ENCODE data around the gene EYS. TPM values are rescaled to one million over a fixed set of nuclear protein-coding genes. Genes with fewer than 3 reads are reported as not detected.
"Not testable (repeated sequence)": the region's sequence is repeated elsewhere in the genome, so short reads cannot be mapped to it uniquely, and the experiment has no call there.

The EYS gene
- total and polyA plus RNA-seq, 8 donors, result 0.55 to 0.58 TPM; not detected in 6

DNA sequence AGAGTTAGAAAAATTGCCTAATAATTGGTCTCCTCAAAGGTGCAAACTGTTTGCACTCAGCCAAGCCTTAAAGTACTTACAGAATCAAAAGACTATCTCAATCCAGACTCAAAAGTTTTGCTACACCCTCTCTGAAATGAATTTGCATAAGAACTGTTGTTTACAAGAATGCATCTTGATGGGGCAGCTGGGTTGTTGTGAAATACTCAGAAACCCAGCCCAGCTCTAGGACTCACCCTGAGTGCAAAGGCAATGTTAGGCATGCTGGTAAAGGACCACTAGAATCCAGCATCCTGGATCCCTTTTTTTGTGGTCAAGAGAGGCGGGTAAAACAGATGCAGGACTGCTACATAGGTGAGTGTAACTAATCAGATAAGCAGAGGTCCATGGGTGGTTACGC lies 700.2 kb downstream of the EYS start:
- Histone ChIP-seq H3K4me1 (no peaks in the 10 kb centered on the region), H3K36me3 (no peaks in the 10 kb centered on the region), H3K27me3 (no peaks in the 10 kb centered on the region), H3K9me3 (peaks cover 0 to 5% (median 0%) of the 10 kb centered on the region in 4 donors), H3K4me3 (no peak overlapping the region), H3K27ac (no peak overlapping the region)
- intact Hi-C loops (cut with DNase I; ENCODE audit: low total_unique reads), result no loop called here
- TF ChIP-seq, protein P1, sequence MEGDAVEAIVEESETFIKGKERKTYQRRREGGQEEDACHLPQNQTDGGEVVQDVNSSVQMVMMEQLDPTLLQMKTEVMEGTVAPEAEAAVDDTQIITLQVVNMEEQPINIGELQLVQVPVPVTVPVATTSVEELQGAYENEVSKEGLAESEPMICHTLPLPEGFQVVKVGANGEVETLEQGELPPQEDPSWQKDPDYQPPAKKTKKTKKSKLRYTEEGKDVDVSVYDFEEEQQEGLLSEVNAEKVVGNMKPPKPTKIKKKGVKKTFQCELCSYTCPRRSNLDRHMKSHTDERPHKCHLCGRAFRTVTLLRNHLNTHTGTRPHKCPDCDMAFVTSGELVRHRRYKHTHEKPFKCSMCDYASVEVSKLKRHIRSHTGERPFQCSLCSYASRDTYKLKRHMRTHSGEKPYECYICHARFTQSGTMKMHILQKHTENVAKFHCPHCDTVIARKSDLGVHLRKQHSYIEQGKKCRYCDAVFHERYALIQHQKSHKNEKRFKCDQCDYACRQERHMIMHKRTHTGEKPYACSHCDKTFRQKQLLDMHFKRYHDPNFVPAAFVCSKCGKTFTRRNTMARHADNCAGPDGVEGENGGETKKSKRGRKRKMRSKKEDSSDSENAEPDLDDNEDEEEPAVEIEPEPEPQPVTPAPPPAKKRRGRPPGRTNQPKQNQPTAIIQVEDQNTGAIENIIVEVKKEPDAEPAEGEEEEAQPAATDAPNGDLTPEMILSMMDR (IDR thresholded peaks at IDR 0.05), result no peak
- TF ChIP-seq POLR2AphosphoS5 (IDR thresholded peaks at IDR 0.05) (no peak), POLR2A (IDR thresholded peaks at IDR 0.05) (no peak), EP300 (IDR thresholded peaks at IDR 0.05) (no peak)
- DNase-seq, result no peak
- WGBS, 5 donors, result 80 to 92% (median 82%) methylated on average over 2 of the region's 2 CpGs

DNA sequence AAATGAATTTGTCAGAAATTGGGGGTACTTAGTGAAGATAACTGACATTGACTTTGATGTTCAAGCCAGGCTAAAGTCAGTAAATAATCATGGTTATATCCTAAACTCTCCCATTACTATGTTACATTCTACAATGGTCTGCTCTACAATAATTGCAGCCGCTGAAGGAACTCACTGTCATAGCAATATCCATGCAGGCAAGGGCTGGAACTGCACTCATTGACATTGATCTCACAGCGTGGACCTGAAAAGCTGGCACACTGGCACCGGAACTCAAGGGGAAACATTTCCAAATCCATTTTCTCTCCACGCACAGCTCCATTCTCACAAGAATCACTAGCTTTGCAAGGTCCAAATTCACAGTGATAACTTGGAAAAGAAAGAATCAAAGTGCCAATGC lies 702.7 kb downstream of the EYS start:
- peaks cover 0 to 5% (median 0%) of the 10 kb centered on the region in 4 donors for H3K9me3 ChIP-seq
- H3K27ac ChIP-seq, result no peak overlapping the region
- intact Hi-C loops (cut with DNase I; ENCODE audit: low total_unique reads), result no loop called here
- TF ChIP-seq, protein P1 (IDR thresholded peaks at IDR 0.05), result no peak
- no peak for TF ChIP-seq POLR2A (IDR thresholded peaks at IDR 0.05)
- no peak for TF ChIP-seq EP300 (IDR thresholded peaks at IDR 0.05)
- no peak for TF ChIP-seq POLR2AphosphoS5 (IDR thresholded peaks at IDR 0.05)
- DNase-seq, result no peak
- no peaks in the 10 kb centered on the region for H3K4me1 ChIP-seq
- 88 to 99% (median 90%) methylated on average over 4 of the region's 4 CpGs for WGBS, 5 donors
- H3K27me3 ChIP-seq, result no peaks in the 10 kb centered on the region
- H3K36me3 ChIP-seq, result no peaks in the 10 kb centered on the region
- H3K4me3 ChIP-seq, result no peak overlapping the region

DNA sequence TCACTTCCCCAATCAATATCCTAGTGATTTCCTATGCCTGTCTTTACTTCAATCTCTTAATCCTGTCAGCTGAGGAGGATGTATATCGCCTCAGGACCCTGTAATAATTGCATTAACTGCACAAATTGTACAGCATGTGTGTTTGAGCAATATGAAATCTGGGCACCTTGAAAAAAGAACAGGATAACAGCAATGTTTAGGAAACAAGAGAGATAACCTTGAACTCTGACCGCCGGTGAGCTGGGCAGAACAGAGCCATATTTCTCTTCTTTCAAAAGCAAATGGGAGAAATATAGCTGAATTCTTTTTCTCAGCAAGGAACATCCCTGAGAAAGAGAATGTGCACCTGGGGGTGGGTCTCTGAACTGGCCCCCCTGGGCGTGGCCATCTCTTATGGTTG lies 704.1 kb downstream of the EYS start:
- H3K27ac ChIP-seq; H3K4me1 ChIP-seq; H3K27me3 ChIP-seq; intact Hi-C loops (cut with DNase I; ENCODE audit: low total_unique reads); H3K9me3 ChIP-seq; DNase-seq; H3K4me3 ChIP-seq; H3K36me3 ChIP-seq: not testable (repeated sequence)
- WGBS, 5 donors, result 75 to 89% (median 81%) methylated on average over 4 of the region's 4 CpGs

DNA sequence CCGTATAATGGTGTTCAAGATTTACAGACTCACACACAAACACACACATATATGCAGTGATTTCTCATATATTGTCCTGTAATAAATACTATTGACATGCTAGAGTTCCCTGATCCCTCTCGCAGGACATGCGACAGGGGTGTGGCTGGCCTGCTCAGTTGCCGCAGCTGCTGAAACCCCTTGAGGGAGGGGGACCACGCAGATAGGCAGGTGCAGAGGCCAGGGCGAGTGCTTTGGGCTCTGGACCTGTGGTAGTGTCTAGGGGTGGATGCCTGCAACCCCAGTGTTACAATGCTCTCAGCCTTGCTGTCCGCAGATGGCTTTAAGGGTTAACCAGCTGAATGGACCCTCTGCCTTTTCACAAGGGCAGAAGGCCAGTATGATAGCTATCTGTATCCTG lies 706.2 kb downstream of the EYS start:
- Histone ChIP-seq H3K36me3 (no peaks in the 10 kb centered on the region), H3K27ac (no peak overlapping the region), H3K4me1 (no peaks in the 10 kb centered on the region), H3K4me3 (no peak overlapping the region), H3K27me3 (no peaks in the 10 kb centered on the region), H3K9me3 (no peaks in the 10 kb centered on the region)
- 85 to 93% (median 90%) methylated on average over 7 of the region's 7 CpGs for WGBS, 5 donors
- no peak for DNase-seq
- intact Hi-C loops (cut with DNase I; ENCODE audit: low total_unique reads), result no loop called here
- TF ChIP-seq EP300 (IDR thresholded peaks at IDR 0.05) (no peak), POLR2AphosphoS5 (IDR thresholded peaks at IDR 0.05) (no peak), POLR2A (IDR thresholded peaks at IDR 0.05) (no peak)

DNA sequence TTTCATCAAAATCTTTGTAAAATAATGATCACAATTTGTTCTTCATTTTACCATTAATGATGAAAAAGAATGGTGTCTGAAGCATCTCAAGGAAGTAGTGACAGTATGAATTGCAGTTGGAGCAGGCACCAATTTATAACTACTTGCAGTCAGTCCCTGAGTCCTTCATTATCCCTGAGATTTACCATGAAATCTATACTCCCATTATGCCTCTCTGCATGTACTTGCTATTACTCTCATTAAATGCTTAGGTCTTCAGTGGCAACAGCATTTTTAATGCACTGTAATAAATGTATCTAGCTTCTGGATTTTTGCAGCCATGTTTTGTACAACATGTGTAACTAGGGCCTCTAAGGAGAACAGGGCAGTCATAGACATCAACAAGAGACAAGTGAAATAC lies 708.8 kb downstream of the EYS start:
- TF ChIP-seq POLR2A (IDR thresholded peaks at IDR 0.05), result no peak
- TF ChIP-seq, protein P1 (IDR thresholded peaks at IDR 0.05), result no peak
- no peak for TF ChIP-seq EP300 (IDR thresholded peaks at IDR 0.05)
- TF ChIP-seq POLR2AphosphoS5 (IDR thresholded peaks at IDR 0.05), result no peak
- H3K9me3 ChIP-seq, result no peaks in the 10 kb centered on the region
- no peak overlapping the region for H3K27ac ChIP-seq
- intact Hi-C loops (cut with DNase I; ENCODE audit: low total_unique reads), result no loop called here
- DNase-seq, result no peak
- no peak overlapping the region for H3K4me3 ChIP-seq
- H3K4me1 ChIP-seq, result no peaks in the 10 kb centered on the region
- no peaks in the 10 kb centered on the region for H3K36me3 ChIP-seq
- no peaks in the 10 kb centered on the region for H3K27me3 ChIP-seq

Measured in stomach (tissue), 9 donors.